ENCODE results near the gene ZFHX3. TPM values are rescaled to one million over a fixed set of nuclear protein-coding genes. Genes with fewer than 3 reads are reported as not detected.

The ZFHX3 gene
- total and polyA plus RNA-seq, 10 of the 15 experiments (the other 5 are each of a cell fraction or from before 2014, with no cell fraction given): 0.68 to 8.6 (median 2.0) TPM

DNA sequence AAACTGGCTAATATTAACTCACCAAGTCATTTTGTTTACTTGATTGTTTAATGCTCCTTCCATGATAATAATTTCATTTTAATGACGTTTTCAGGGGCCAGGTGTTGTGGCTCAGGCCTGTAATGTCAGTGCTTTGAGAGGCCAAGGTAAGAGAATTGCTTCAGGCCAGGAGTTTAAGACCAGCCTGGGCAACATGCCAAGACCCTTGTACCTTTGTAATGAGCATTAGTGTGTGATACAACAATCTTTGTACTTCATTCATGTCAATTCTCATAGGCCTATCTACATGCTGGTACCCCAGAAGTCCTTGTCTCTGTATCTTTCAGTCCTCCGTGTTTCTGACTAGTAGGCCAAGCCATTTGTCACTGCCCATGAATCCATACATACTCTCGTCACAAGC, 296.9 kb downstream of the ZFHX3 start:
- ATAC-seq (no peak), FAIRE-seq (no peak), DNase-seq (ENCODE audit: low read depth, low spot score) (no peak)
- no peaks in the 10 kb centered on the region for H3K9me3 ChIP-seq (replicated peaks; ENCODE audit: control insufficient read depth, insufficient read depth, low read length)
- no TSS peak for BruUV-seq (replicated peaks)
- H3K4me3 ChIP-seq: no peak overlapping the region
- H3K27ac ChIP-seq (ENCODE audit: control insufficient read depth, insufficient read depth): no peak overlapping the region
- ChIA-PET CTCF (interaction anchor here (1.3 kb wide), 1 partner anchor 627 kb away, joined by 3 read pairs; no protein-coding TSS in a partner anchor), POLR2A (no interaction called here), RAD21 (ENCODE audit: unreplicated experiment) (no interaction called here), SMC1A (ENCODE audit: uncharacterized antibody, unreplicated experiment) (no interaction called here)
- H2AFZ ChIP-seq (ENCODE audit: control insufficient read depth, low read depth, low read length): no peak overlapping the region
- H3K36me3 ChIP-seq (ENCODE audit: control insufficient read depth in 2 of 2, insufficient read depth in 2 of 2, low read length in 1 of 2): no peaks in the 10 kb centered on the region
- no peak overlapping the region for H3K9ac ChIP-seq (ENCODE audit: control insufficient read depth, insufficient read depth, low read length)
- H3K27me3 ChIP-seq (replicated peaks in 1 of 2; ENCODE audit: control insufficient read depth in 2 of 2, insufficient read depth in 2 of 2, low read length in 1 of 2): no peaks in the 10 kb centered on the region
- in situ Hi-C loops (cut with MboI) (no loop called here), intact Hi-C loops (cut with micrococcal nuclease; ENCODE audit: unreplicated experiment) (no loop called here)
- TF ChIP-seq, protein P1, sequence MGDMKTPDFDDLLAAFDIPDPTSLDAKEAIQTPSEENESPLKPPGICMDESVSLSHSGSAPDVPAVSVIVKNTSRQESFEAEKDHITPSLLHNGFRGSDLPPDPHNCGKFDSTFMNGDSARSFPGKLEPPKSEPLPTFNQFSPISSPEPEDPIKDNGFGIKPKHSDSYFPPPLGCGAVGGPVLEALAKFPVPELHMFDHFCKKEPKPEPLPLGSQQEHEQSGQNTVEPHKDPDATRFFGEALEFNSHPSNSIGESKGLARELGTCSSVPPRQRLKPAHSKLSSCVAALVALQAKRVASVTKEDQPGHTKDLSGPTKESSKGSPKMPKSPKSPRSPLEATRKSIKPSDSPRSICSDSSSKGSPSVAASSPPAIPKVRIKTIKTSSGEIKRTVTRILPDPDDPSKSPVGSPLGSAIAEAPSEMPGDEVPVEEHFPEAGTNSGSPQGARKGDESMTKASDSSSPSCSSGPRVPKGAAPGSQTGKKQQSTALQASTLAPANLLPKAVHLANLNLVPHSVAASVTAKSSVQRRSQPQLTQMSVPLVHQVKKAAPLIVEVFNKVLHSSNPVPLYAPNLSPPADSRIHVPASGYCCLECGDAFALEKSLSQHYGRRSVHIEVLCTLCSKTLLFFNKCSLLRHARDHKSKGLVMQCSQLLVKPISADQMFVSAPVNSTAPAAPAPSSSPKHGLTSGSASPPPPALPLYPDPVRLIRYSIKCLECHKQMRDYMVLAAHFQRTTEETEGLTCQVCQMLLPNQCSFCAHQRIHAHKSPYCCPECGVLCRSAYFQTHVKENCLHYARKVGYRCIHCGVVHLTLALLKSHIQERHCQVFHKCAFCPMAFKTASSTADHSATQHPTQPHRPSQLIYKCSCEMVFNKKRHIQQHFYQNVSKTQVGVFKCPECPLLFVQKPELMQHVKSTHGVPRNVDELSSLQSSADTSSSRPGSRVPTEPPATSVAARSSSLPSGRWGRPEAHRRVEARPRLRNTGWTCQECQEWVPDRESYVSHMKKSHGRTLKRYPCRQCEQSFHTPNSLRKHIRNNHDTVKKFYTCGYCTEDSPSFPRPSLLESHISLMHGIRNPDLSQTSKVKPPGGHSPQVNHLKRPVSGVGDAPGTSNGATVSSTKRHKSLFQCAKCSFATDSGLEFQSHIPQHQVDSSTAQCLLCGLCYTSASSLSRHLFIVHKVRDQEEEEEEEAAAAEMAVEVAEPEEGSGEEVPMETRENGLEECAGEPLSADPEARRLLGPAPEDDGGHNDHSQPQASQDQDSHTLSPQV (IDR thresholded peaks at IDR 0.05): no peak
- TF ChIP-seq BCL11A (IDR thresholded peaks at IDR 0.05; ENCODE audit: low read depth, low read length): no peak
- TF ChIP-seq, protein P2, sequence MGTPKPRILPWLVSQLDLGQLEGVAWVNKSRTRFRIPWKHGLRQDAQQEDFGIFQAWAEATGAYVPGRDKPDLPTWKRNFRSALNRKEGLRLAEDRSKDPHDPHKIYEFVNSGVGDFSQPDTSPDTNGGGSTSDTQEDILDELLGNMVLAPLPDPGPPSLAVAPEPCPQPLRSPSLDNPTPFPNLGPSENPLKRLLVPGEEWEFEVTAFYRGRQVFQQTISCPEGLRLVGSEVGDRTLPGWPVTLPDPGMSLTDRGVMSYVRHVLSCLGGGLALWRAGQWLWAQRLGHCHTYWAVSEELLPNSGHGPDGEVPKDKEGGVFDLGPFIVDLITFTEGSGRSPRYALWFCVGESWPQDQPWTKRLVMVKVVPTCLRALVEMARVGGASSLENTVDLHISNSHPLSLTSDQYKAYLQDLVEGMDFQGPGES (IDR thresholded peaks at IDR 0.05): no peak
- no peak for TF ChIP-seq IKZF2 (IDR thresholded peaks at IDR 0.05)
- TF ChIP-seq ETV6 (conservative IDR thresholded peaks at IDR 0.05 in 1 of 2, IDR thresholded peaks at IDR 0.05 in 1 of 2; ENCODE audit: borderline replicate concordance in 1 of 2, low read depth in 1 of 2): no peak
- TF ChIP-seq JUNB (IDR thresholded peaks at IDR 0.05): no peak
- TF ChIP-seq, protein P3, sequence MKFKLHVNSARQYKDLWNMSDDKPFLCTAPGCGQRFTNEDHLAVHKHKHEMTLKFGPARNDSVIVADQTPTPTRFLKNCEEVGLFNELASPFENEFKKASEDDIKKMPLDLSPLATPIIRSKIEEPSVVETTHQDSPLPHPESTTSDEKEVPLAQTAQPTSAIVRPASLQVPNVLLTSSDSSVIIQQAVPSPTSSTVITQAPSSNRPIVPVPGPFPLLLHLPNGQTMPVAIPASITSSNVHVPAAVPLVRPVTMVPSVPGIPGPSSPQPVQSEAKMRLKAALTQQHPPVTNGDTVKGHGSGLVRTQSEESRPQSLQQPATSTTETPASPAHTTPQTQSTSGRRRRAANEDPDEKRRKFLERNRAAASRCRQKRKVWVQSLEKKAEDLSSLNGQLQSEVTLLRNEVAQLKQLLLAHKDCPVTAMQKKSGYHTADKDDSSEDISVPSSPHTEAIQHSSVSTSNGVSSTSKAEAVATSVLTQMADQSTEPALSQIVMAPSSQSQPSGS (IDR thresholded peaks at IDR 0.05; ENCODE audit: low read length): no peak
- TF ChIP-seq NR2C1 (IDR thresholded peaks at IDR 0.05): no peak
- no peak for TF ChIP-seq ZBED1 (IDR thresholded peaks at IDR 0.05; ENCODE audit: borderline replicate concordance)
- TF ChIP-seq KLF5 (IDR thresholded peaks at IDR 0.05; ENCODE audit: partially characterized antibody): no peak
- TF ChIP-seq TCF12 (IDR thresholded peaks at IDR 0.05; ENCODE audit: low read depth, low read length): no peak
- no peak for TF ChIP-seq NR2F1 (conservative IDR thresholded peaks at IDR 0.05)
- TF ChIP-seq, protein P4, sequence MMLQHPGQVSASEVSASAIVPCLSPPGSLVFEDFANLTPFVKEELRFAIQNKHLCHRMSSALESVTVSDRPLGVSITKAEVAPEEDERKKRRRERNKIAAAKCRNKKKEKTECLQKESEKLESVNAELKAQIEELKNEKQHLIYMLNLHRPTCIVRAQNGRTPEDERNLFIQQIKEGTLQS (IDR thresholded peaks at IDR 0.05; ENCODE audit: borderline replicate concordance, extremely low read depth, low read depth, low read length): no peak
- H3K4me2 ChIP-seq (ENCODE audit: control insufficient read depth, insufficient read depth): no peak overlapping the region
- H3K4me1 ChIP-seq (ENCODE audit: control insufficient read depth, insufficient read depth, low read length): no peaks in the 10 kb centered on the region
- no peaks in the 10 kb centered on the region for H3K79me2 ChIP-seq (ENCODE audit: control insufficient read depth, insufficient read depth, low read length)
- no peaks in the 10 kb centered on the region for H4K20me1 ChIP-seq (ENCODE audit: control insufficient read depth, insufficient read depth)
- 90% methylated on average over 3 of the region's 3 CpGs for WGBS (ENCODE audit: insufficient coverage, insufficient replicate concordance, low lambda C conversion rate, missing lambda C conversion rate)
